Endothelial cell of umbilical vein (primary cell): ENCODE measurements around the gene TAF3. TPM values are rescaled to one million over a fixed set of nuclear protein-coding genes. Genes with fewer than 3 reads are reported as not detected.
A peak's percentile ranks its signal among the peaks of the same experiment; 100 is the strongest.

Source experiments
- BruUV-seq: library from RNA; stranded (reverse); fragments of 400-500 nt; replicated peaks from 2 replicates; lab custom pipeline; 2021; lab: Mats Ljungman, UMichigan
- CTCF ChIA-PET: fragments of 300-600, 350-600 bp; sonication (Branson Sonifier 250); formaldehyde crosslinking; loops from one replicate; lab custom pipeline; 2021; ENCODE audit warnings: antibody characterized with exemption, inconsistent platforms; lab: Charles Lee
- POLR2A ChIA-PET: fragments of 300-600, 350-600 bp; sonication (Branson Sonifier 250); formaldehyde crosslinking; loops from one replicate; lab custom pipeline; 2021; ENCODE audit warnings: antibody characterized with exemption, inconsistent platforms; lab: Charles Lee
- DNase-seq: peaks from one replicate; pipeline ENCODE4 v3.0.0-alpha.2; 2011; ENCODE audit warnings: low read depth, low spot score
- FAIRE-seq: peaks from 2 replicates; lab custom pipeline; 2011; peaks lifted over from hg19 to GRCh38; lab: Jason Lieb, UNC
- H2AFZ ChIP-seq: 2 replicates; pipeline ENCODE4 v1.6.0; 2012; ENCODE audit warnings: low read depth, low read length, control low read depth, inconsistent platforms
- H3K27ac ChIP-seq: 2 replicates; pipeline ENCODE4 v1.5.1; 2011; ENCODE audit warnings: low read depth, mild to moderate bottlenecking, control low read depth, low read length, moderate library complexity; ENCODE audit not compliant: insufficient read depth
- H3K27me3 ChIP-seq, 2 experiments: 2 replicates each; pipeline versions ENCODE4 v1.6.0 to v1.6.1; 2011; ENCODE audit warnings: low read length in 2 of 2, mixed read lengths in 1 of 2; ENCODE audit not compliant: control insufficient read depth in 2 of 2, insufficient read depth in 2 of 2
- H3K36me3 ChIP-seq, 2 experiments: 2 replicates in 1 of 2; 3 replicates in 1 of 2; pipeline ENCODE4 v1.5.1; 2011; ENCODE audit warnings: low read length in 2 of 2, mild to moderate bottlenecking in 1 of 2, moderate library complexity in 1 of 2; ENCODE audit not compliant: control insufficient read depth in 2 of 2, insufficient read depth in 2 of 2; ENCODE audit errors: extremely low read depth in 1 of 2
- H3K4me1 ChIP-seq: 3 replicates; pipeline ENCODE4 v1.5.1; 2011; ENCODE audit warnings: mild to moderate bottlenecking, low read length; ENCODE audit not compliant: control insufficient read depth, insufficient read depth; ENCODE audit errors: extremely low read depth
- H3K4me2 ChIP-seq: 2 replicates; pipeline ENCODE4 v1.6.1; 2011; ENCODE audit warnings: low read length, control low read depth, mixed read lengths; ENCODE audit not compliant: insufficient read depth
- H3K4me3 ChIP-seq, 3 experiments: fragments of 200-600 bp in 1 of 3; sonication (generic), shearing (Covaris generic) in 1 of 3; replicated peaks in 1 of 3; 2 replicates each; pipeline ENCODE4 v1.5.1; 2011 to 2016; ENCODE audit warnings: control low read depth in 3 of 3, low read length in 3 of 3, mild to moderate bottlenecking in 2 of 3, inconsistent platforms in 1 of 3, low read depth in 1 of 3, moderate library complexity in 1 of 3; ENCODE audit not compliant: insufficient read depth in 1 of 3
- H3K79me2 ChIP-seq: 2 replicates; pipeline ENCODE4 v1.6.0; 2012; ENCODE audit warnings: low read length, inconsistent platforms; ENCODE audit not compliant: control insufficient read depth, insufficient read depth
- H3K9ac ChIP-seq: replicated peaks from 2 replicates; pipeline ENCODE3; 2011; ENCODE audit warnings: low read length, control low read depth; ENCODE audit not compliant: insufficient read depth; ENCODE audit errors: extremely low read depth
- H3K9me1 ChIP-seq: replicated peaks from 3 replicates; pipeline ENCODE4 v1.6.0; 2011; ENCODE audit warnings: mild to moderate bottlenecking, low read length; ENCODE audit not compliant: control insufficient read depth, insufficient read depth; ENCODE audit errors: extremely low read depth
- H3K9me3 ChIP-seq: replicated peaks from 2 replicates; pipeline ENCODE4 v1.5.1; 2012; ENCODE audit warnings: low read length, inconsistent platforms; ENCODE audit not compliant: control insufficient read depth, insufficient read depth
- H4K20me1 ChIP-seq: replicated peaks from 2 replicates; pipeline ENCODE3; 2011; ENCODE audit warnings: mild to moderate bottlenecking, low read length; ENCODE audit not compliant: control insufficient read depth, insufficient read depth; ENCODE audit errors: extremely low read depth
- EZH2 ChIP-seq: IDR thresholded peaks from 2 replicates; pipeline ENCODE4 v1.6.1; 2012; ENCODE audit warnings: borderline replicate concordance, low read depth, mild to moderate bottlenecking, moderate library complexity, low read length, inconsistent platforms; ENCODE audit not compliant: severe bottlenecking
- FOS ChIP-seq: IDR thresholded peaks from 2 replicates; pipeline ENCODE4 v1.6.1; 2011; ENCODE audit warnings: mild to moderate bottlenecking, low read length, moderate library complexity, borderline replicate concordance; ENCODE audit not compliant: insufficient read depth
- GATA2 ChIP-seq: IDR thresholded peaks from 2 replicates; pipeline ENCODE4 v1.7.0; 2011; ENCODE audit warnings: low read depth, mild to moderate bottlenecking, moderate library complexity, mixed read lengths, low read length; ENCODE audit not compliant: insufficient read length, insufficient read depth
- JUN ChIP-seq: IDR thresholded peaks from 2 replicates; pipeline ENCODE4 v1.6.1; 2011; ENCODE audit warnings: borderline replicate concordance, low read depth; ENCODE audit not compliant: insufficient read length, insufficient read depth
- MYC ChIP-seq: IDR thresholded peaks from one replicate; pipeline ENCODE4 v1.6.1; 2011; ENCODE audit warnings: mild to moderate bottlenecking, low read depth, low read length
- POLR2A ChIP-seq: IDR thresholded peaks from 2 replicates; pipeline ENCODE4 v1.6.1; 2012; ENCODE audit warnings: low read depth, mild to moderate bottlenecking, control low read depth, low read length
- POLR2AphosphoS5 ChIP-seq: IDR thresholded peaks from 2 replicates; pipeline ENCODE4 v1.6.1; 2012; ENCODE audit warnings: low read depth, mild to moderate bottlenecking, control low read depth, low read length, moderate library complexity; ENCODE audit not compliant: insufficient read depth
- dilution Hi-C: fragments of 300-500 bp; cut with MboI; formaldehyde crosslinking; loops from one replicate; pipeline ENCODE4 v1.15.0; 2019; ENCODE audit warnings: low sequenced_read_pairs; ENCODE audit not compliant: extremely low pct_ligation_motif_present
- intact Hi-C: fragments of 100-400 bp; cut with micrococcal nuclease; formaldehyde crosslinking; loops from one replicate; pipeline ENCODE4 v1.10.0; 2022
- polyA plus RNA-seq, 4 experiments: library from polyadenylated mRNA; depleted of rRNA in 3 of 4; stranded (reverse) in 3 of 4; unstranded in 1 of 4; fragments of >200 nt; gene quantifications; 2 replicates each; pipeline versions ENCODE4 v1.2.1 to v1.2.3, GENCODE V29; 2011 to 2012; ENCODE audit warnings: missing spikeins in 1 of 4
- total RNA-seq: library from RNA; stranded (reverse); gene quantifications from 2 replicates; pipeline ENCODE4 v1.2.3, GENCODE V29; 2021
- TF ChIP-seq, protein P1 (sequence below), 2 donors: IDR thresholded peaks; 1 replicate in 1 of 2; 2 replicates in 1 of 2; pipeline ENCODE4 v1.5.1; 2011; ENCODE audit warnings: low read length in 2 of 2, mild to moderate bottlenecking in 2 of 2, moderate library complexity in 2 of 2, control low read depth in 1 of 2, inconsistent platforms in 1 of 2, low read depth in 1 of 2; ENCODE audit not compliant: insufficient read depth in 1 of 2; ENCODE audit errors: extremely low read depth in 1 of 2
- TF ChIP-seq, protein P2 (sequence below): IDR thresholded peaks from 2 replicates; pipeline ENCODE4 v1.6.1; 2011; ENCODE audit not compliant: insufficient read depth, insufficient read length

The TAF3 gene
- total and polyA plus RNA-seq, 2 donors (not counting 3 experiments of a cell fraction or from before 2014, with no cell fraction given) = 2.4 to 10.5 TPM

DNA sequence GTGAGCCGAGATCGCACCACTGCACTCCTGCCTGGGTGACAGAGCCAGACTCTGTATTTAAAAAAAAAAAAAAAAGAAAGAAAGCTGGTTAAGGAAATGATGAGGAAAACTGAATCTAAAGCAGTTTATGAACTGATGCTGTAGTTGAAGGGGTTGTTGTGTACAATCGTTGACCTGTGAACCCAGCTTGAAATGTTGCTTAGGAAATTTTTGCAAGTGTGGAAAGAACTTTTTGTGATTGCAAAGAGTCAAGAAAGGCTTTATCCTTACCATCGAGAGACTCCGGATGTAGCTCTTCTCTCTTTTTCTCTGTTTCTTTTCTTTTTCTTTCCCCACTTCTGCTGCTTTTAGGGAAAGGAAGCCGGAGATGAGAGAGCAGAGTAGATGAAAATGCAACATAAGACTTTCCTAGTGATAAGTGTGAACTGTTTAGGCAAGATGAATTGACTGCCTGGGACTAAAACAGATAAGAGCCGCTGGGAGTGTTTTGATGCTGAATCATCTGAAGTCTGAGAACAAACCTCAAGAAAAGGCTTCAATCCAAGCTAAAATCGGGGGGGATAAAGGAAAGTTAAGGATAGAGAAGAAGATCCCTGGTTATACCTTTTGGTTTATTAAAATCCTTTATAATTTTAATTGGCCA is 69.0 kb downstream of the TAF3 start:
- intact Hi-C loops (no loop called here), dilution Hi-C loops (no loop called here)
- no peak overlapping the region for H3K27ac ChIP-seq
- H3K79me2 ChIP-seq = peaks cover 7% of the 10 kb centered on the region
- peak; percentile 49 for DNase-seq
- H2AFZ ChIP-seq = no peak overlapping the region
- H3K4me3 ChIP-seq = no peak overlapping the region
- TF ChIP-seq POLR2A (no peak), FOS (no peak), POLR2AphosphoS5 (no peak), JUN (no peak), MYC (no peak), GATA2 (peak; percentile 25)
- H3K27me3 ChIP-seq = no peaks in the 10 kb centered on the region
- BruUV-seq = no TSS peak
- ChIA-PET POLR2A (no interaction called here), CTCF (interaction anchor here (0.8 to 1.6 kb wide), 8 partner anchors 10 to 1942 kb away, joined by 3 to 7 read pairs (median 4); no protein-coding TSS in a partner anchor)
- no peaks in the 10 kb centered on the region for H3K9me1 ChIP-seq
- H3K9me3 ChIP-seq = no peaks in the 10 kb centered on the region
- peak overlapping the region; percentile 13 for H3K4me2 ChIP-seq
- H4K20me1 ChIP-seq = no peaks in the 10 kb centered on the region
- H3K36me3 ChIP-seq = no peaks in the 10 kb centered on the region
- H3K4me1 ChIP-seq = peaks cover 13% of the 10 kb centered on the region
- FAIRE-seq = peak; percentile 58
- no peak overlapping the region for H3K9ac ChIP-seq

DNA sequence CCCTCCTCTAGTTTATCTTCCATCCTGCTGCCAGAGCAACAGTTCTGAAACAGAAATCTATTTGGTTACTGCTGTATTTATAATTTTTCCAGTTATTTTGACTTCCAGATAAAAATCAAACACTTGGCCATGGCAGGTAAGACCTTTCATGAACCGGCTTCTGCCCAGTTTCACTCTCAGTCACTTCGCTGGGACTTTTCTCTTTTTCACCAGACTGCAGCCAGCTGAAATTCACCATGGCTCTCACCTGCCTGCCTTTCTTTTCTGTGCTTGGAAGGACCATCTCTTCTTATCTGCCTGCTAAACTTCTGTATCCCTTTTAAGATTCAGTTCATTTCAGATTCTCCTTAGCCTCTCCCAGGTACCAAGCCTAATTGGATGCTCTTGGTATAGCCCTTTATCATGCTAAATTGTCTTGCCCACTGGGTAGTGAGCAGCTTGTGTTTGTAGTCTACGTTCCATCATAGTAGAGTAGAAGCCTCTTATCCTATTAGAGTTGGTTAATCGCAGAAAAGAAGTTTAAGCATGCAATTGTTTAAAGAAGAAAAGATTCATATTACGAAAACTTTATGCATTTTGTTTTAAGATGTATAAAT is 71.7 kb downstream of the TAF3 start:
- POLR2A ChIA-PET = no interaction called here

More for the DNA sequence above, 71.7 kb downstream of the TAF3 start:
- DNase-seq = no peak
- intact Hi-C loops (no loop called here), dilution Hi-C loops (no loop called here)
- FAIRE-seq = no peak
- Histone ChIP-seq H3K9me3 (no peaks in the 10 kb centered on the region), H3K4me1 (peaks cover 13% of the 10 kb centered on the region), H4K20me1 (no peaks in the 10 kb centered on the region), H3K9me1 (no peaks in the 10 kb centered on the region), H3K27me3 (no peaks in the 10 kb centered on the region), H3K4me3 (no peak overlapping the region), H3K79me2 (peaks cover 6% of the 10 kb centered on the region), H3K4me2 (no peak overlapping the region), H2AFZ (no peak overlapping the region), H3K9ac (no peak overlapping the region), H3K36me3 (no peaks in the 10 kb centered on the region), H3K27ac (no peak overlapping the region)
- TF ChIP-seq MYC = no peak
- no peak for TF ChIP-seq POLR2AphosphoS5
- TF ChIP-seq, protein P1, sequence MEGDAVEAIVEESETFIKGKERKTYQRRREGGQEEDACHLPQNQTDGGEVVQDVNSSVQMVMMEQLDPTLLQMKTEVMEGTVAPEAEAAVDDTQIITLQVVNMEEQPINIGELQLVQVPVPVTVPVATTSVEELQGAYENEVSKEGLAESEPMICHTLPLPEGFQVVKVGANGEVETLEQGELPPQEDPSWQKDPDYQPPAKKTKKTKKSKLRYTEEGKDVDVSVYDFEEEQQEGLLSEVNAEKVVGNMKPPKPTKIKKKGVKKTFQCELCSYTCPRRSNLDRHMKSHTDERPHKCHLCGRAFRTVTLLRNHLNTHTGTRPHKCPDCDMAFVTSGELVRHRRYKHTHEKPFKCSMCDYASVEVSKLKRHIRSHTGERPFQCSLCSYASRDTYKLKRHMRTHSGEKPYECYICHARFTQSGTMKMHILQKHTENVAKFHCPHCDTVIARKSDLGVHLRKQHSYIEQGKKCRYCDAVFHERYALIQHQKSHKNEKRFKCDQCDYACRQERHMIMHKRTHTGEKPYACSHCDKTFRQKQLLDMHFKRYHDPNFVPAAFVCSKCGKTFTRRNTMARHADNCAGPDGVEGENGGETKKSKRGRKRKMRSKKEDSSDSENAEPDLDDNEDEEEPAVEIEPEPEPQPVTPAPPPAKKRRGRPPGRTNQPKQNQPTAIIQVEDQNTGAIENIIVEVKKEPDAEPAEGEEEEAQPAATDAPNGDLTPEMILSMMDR (IDR thresholded peaks at IDR 0.05; ENCODE audit: extremely low read depth in 1 of 2, insufficient read depth in 1 of 2, low read depth in 1 of 2, low read length in 2 of 2) = no peak
- no peak for TF ChIP-seq JUN
- no peak for TF ChIP-seq GATA2
- no peak for TF ChIP-seq POLR2A
- TF ChIP-seq EZH2 = no peak
- TF ChIP-seq FOS = no peak
- TF ChIP-seq, protein P2, sequence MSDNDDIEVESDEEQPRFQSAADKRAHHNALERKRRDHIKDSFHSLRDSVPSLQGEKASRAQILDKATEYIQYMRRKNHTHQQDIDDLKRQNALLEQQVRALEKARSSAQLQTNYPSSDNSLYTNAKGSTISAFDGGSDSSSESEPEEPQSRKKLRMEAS = no peak
- BruUV-seq = no TSS peak
- CTCF ChIA-PET = no interaction called here
